Stimulated activated naive CD8-positive, alpha-beta T cell treated with anti-CD3 and anti-CD28 coated beads, Interleukin-15, Interleukin-2, amounts not matched to agents 100 U/mL and 50 U/mL, for 24 hours (primary cell): ENCODE results near the gene ARHGAP22.
"Not testable (repeated sequence)": the region's sequence is repeated elsewhere in the genome, so short reads cannot be mapped to it uniquely, and the experiment has no call there.

Experiments used
- ATAC-seq: fragments of 150-1000 bp; cut with Tn5 transposase; one replicate; pipeline ENCODE4 v1.10.0; 2021
- DNase-seq: peaks from one replicate; pipeline ENCODE4 v3.0.0; 2021

ARHGAP22 gene

GRCh38 chr10:48450233-48450740 is 154.6 kb downstream of the ARHGAP22 start:
- no peak for DNase-seq
- ATAC-seq = no peak

DNA sequence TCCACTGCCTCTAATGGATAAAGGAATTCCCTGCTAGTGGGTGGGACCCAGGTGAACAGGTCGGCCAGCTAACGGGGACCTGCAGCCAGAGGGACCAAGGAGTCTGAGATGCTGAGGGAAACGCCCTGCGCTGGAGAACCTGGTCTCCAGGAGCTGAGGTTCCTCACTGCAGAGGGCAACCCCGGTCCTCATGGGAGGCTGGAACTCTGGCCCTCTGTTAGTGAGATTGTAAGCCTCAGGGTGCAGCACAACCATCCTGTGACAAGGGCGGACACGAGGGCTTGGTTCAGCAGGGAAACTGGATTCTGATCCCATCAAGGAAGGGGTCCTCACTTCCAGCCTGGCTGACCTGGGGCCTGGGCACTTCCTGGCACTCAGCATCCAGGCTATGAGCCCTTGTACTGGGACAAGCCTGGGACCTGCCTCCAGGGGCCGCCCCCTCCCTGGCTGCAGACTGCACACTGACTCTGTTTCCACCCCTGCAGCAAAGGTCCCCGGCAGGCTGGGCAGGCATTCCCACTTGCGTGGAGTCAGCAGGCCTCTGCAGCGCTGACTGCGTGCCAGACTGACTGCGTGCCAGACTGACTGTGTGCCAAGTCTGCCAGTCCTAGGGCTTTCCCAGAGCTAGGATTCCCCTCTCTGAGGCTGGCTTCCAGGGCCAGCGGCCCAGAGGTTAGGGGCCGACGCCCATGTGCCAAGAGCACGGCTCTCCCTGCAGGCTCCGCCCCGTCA is 155.2 kb downstream of the ARHGAP22 start:
- DNase-seq (no peak), ATAC-seq (no peak)

DNA sequence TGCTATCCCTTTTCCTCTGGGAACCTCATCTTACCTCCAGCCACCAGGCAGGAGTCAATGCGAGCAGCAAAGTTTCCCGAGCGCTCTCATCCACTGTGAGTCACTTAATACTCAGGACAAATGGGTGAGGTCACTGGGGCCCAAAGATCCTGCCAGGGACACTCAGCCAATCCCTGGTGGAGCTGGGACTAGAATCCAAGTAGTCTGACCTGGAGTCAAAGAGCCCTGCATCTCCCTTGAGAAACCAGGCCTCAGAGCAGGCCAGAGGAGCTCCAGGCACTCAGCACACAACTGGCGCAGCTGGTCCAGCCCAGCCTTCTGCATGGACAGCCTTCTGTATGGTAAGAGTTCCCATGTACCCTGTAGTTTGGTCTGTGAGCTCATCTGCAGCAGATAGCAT is 156.1 kb downstream of the ARHGAP22 start:
- DNase-seq = no peak
- no peak for ATAC-seq

- ATAC-seq (no peak), DNase-seq (no peak)
Measured at GRCh38 chr10:48447356-48448215, 157.3 kb downstream of the ARHGAP22 start.

DNA sequence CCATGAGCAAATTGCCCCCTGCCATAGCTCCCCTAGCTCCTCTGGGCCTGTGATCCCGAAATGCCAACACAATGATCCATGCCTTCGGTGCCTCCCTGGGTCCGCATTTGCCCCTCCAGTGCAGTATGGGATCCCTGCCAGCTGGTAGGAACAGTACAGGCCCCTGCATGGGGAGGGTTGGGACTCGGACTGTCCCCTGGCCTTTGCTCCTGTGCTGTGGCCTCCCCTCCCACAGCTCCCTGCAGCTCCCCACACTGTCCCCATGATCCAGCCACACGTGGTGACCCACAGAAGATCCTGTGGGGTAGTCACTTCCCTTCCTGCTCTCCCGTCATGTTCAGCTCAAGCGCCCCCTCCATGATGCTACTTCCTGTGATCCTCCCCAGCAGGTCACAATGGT is 158.1 kb downstream of the ARHGAP22 start:
- ATAC-seq (no peak), DNase-seq (no peak)

DNA sequence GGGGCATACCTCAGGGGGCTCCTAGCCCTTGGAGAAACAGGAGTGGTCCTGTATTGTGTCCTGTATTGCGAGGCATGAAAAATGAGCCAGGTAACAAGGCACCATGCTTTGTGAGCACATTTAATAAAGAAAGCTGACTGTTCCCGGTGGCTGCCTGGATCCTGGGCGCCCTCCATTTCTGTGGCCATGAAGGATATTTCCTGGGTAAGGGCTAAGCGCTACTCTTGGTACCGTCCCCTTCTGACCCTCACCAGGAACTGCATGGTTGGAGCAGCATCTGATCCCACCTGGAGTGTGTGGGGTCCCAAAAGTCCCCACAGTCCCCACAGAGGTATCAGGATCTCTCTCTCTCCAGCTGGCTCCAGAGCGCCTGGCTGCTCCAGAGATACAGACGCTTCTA is 158.9 kb downstream of the ARHGAP22 start:
- no peak for ATAC-seq
- DNase-seq = no peak

DNA sequence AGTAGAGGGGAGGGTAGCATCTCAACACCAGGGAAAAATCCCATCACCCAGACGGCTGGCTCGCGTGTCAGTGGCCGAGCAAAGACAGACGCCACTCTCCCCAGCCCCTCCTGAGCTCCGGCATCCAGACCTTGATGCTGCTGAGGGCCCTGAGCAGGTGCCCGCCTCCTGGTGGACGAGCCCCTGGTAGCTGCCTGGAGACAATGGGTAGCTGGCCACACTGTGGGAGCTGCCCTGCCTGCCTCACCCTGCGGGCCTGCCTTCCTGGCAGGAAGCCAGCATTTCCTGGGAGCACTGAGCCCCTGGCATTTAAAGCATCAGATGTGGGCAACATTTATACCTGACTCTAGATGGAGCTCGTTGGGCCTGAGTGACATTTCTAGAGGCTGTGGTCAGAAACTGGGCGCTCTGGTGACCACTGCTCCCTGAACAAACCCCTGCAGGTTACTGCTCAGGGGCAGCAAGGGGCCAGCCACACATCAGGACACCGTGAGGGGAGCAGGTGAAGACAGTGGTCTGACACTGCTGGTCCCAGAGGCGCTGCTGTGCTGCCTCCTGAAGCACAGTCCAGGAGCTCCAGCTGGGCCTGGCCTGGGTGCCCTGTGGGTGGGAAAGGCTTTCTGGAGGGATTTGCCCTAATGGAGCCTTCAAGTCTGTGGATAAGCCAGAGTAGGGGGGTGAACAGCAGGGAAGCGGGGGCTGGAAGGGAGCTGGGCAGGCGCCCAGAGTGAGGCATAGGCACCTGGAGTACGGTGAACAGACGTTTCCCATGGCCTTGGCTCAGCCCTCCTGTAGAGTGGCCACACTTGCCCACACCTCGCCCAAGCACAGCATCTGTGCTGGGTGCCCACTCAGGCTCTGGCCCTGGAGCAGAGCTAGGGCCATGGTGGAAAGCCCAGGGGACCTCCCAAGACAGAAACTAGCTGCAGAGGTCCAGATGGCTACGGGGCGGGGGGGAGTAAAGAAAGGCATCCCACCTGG is 159.7 kb downstream of the ARHGAP22 start:
- ATAC-seq (no peak), DNase-seq (no peak)

- no peak for DNase-seq
Measured at GRCh38 chr10:48444266-48444665, 160.6 kb downstream of the ARHGAP22 start.

DNA sequence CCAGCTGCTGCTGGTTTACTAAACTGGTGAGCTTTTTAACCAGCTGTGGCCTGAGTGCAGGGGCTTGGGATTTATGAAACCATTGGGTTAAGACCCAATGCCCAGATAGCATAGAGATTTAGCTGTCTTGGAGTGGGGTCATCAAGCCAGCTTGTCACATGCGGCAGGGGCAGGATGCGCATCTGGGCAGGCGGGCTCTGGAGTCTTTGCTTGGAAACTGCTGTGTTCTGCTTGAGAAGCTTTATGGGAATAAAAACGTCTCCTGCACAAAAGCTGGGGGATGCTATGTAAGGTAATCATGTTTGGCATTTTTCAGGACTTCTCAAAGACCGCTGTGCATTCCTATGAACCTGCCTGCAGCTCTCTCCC is 162.1 kb downstream of the ARHGAP22 start:
- DNase-seq (no peak), ATAC-seq (no peak)

More at GRCh38 chr10:48444266-48444665, 160.6 kb downstream of the ARHGAP22 start:
- no peak for ATAC-seq

DNA sequence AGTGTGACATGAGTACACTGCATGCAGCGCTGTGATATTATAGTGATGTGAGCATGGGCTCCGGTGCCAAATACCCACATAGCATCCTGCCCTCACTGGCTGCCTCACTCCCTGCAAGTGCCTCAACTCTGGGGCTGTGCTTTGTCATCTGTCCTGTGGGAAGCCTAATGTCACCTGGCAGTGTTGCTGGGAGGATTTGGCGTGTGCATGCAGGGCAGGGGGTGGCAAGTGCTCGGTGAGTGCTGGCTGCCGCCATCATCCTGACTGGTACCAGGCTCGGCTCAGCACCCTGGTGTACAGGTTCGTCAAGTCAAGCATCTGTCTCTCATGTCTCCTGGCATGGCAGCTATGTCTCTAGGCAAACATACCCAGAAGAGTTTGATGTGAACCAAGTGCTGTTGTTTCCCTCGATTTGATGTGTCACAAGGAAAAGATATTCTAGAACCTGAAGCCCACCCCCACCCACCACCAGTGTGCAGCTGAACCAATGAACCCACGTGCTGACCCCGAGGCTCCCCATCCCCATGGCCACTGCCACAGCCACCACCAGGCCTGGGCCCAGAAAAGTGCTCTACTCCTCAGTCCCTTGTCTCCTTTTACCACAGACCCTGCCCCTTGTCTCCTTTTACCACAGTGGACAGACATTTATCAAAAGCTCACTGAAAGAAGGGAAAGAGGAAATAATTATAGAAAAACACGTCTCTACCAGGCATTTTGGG is 162.6 kb downstream of the ARHGAP22 start:
- ATAC-seq = no peak
- DNase-seq = no peak

GRCh38 chr10:48440771-48441170 is 164.1 kb downstream of the ARHGAP22 start:
- ATAC-seq (no peak), DNase-seq (no peak)

GRCh38 chr10:48439581-48440041 is 165.3 kb downstream of the ARHGAP22 start:
- DNase-seq = no peak
- no peak for ATAC-seq

DNA sequence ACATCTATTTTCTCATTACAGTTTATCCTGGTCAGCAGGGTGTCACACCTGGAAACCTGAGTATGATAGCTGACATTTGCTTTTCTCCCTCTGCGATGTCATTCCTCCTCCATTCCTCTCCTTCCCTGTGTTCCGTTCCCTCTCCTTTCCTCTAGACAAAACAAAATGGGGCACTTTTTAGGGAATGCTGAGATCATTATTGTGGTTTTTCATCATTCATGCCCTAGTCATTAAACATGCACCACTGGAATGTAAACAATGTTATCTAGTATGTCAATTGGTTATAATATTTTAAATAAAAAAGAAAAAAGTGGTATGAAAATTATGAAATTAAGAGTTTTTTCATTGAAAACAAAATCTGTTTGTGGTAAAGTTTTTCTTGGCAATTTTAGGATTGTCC is 165.8 kb downstream of the ARHGAP22 start:
- ATAC-seq (no peak), DNase-seq (no peak)

DNA sequence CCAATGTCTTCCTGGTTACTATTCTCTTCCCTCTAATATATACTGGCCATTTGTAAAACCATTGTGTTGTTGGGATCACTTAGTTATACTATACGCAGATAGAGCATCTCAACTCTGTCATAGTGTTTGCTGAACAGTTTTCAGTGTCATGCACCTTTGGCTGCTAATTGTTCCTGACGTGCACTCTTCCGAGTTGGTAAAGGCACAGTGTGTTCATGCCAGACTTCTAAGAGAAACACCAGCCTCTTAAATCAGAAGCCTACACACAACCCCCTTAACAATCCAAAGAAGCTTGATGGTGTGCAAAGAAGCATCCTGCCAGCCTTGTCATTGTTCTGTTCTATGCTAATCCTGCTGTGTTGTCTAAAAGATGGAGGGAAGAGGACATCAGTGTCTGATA is 167.3 kb downstream of the ARHGAP22 start:
- DNase-seq (no peak), ATAC-seq (no peak)

DNA sequence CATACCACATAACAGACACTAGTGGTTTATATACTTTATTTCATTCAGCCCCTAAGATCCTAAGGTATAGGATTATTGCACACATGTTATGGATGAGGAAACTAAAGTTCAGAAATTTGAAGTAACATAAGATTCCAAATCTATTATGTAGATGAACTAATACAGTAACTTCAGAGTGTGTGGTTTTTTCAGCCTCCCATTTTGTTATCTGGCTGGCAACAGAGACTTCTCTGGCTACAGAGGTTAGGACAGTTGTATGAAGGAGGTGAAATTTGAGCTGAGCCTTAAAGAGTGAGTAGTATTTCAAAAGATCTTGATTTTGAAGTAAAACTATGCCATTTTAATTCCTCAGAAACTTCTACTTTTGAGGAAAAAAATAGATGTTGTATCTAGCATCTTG is 173.0 kb downstream of the ARHGAP22 start:
- ATAC-seq (no peak), DNase-seq (no peak)

- DNase-seq (no peak), ATAC-seq (no peak)
Measured at GRCh38 chr10:48430402-48430993, 174.4 kb downstream of the ARHGAP22 start.

DNA sequence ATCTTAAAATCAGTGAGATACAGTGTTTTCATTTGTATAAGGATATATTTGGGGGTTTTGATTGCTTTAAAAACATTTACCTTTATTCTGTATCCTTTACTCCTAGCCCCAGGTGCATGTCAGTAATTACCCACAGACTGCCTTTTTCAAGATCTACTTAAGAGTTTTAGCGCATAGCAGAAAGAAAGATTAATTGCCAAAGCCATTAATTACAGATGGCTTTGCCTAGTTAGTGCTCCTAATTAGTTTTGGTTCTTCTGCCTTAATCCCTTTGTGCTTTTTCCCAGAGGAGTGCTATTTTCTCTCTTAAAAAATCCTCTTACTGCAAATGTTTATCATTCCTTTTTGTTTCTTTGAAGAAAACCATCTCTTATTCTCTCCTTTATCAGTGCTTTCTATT is 175.6 kb downstream of the ARHGAP22 start:
- DNase-seq (no peak), ATAC-seq (no peak)

GRCh38 chr10:48428896-48429295 is 176.0 kb downstream of the ARHGAP22 start:
- DNase-seq (no peak), ATAC-seq (no peak)

- no peak for DNase-seq
- ATAC-seq = no peak
Measured at GRCh38 chr10:48423884-48424283, 181.0 kb downstream of the ARHGAP22 start.

DNA sequence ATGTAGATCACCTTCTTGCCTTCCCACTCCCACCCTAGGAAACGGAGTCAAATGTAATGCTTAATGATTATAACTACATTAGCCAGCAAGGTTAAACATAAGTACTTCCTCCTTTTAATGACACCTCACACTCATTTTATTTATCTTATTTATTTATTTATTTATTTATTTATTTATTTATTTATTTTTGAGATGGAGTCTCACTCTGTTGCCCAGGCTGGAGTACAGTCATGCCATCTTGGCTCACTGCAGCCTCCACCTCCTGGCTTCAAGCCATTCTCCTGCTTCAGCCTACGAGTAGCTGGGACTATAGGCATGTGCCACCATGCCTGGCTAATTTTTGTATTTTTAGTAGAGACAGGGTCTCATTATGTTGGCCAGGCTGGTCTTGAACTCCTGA is 183.0 kb downstream of the ARHGAP22 start:
- ATAC-seq, DNase-seq: not testable (repeated sequence)

GRCh38 chr10:48419714-48420113 is 185.2 kb downstream of the ARHGAP22 start:
- no peak for DNase-seq
- ATAC-seq = no peak
